OCI-LY3 (cell line): ENCODE data around the gene NIPAL3.

Experiments used
- EZH2phosphoT487 ChIP-seq: fragments of 200-600 bp; shearing (Covaris generic); IDR thresholded peaks from 2 replicates; pipeline ENCODE4 v1.6.1; 2018; ENCODE audit warnings: antibody characterized with exemption, mixed run types, low read depth
- TF ChIP-seq, protein P1 (sequence below): fragments of 200-600, 300-600 bp; sonication (generic); IDR thresholded peaks from 2 replicates; pipeline ENCODE4 v1.5.1; 2014; ENCODE audit warnings: antibody characterized with exemption, low read length, low read depth

DNA sequence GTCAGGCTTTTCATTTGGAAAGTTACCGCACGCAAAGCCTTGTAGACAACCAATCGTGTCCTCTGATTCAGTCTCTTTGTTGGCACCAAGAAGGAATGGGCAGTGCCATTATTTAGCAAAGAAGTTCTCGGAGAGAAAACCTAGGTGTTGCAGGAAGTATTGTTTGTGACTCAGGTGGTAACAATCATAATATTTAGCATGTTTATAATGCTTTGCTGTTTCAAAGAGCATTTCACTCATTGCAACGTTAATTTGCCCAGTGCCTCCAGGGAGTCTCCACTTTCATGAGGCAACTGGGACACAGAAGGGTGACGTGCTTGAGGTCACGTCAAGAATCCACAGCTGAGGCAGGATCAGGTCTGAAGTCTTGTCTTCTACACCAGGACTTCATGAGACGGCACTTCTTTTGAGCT, 33.4 kb upstream of the NIPAL3 start:
- TF ChIP-seq, protein P1, sequence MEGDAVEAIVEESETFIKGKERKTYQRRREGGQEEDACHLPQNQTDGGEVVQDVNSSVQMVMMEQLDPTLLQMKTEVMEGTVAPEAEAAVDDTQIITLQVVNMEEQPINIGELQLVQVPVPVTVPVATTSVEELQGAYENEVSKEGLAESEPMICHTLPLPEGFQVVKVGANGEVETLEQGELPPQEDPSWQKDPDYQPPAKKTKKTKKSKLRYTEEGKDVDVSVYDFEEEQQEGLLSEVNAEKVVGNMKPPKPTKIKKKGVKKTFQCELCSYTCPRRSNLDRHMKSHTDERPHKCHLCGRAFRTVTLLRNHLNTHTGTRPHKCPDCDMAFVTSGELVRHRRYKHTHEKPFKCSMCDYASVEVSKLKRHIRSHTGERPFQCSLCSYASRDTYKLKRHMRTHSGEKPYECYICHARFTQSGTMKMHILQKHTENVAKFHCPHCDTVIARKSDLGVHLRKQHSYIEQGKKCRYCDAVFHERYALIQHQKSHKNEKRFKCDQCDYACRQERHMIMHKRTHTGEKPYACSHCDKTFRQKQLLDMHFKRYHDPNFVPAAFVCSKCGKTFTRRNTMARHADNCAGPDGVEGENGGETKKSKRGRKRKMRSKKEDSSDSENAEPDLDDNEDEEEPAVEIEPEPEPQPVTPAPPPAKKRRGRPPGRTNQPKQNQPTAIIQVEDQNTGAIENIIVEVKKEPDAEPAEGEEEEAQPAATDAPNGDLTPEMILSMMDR: no peak
- TF ChIP-seq EZH2phosphoT487: no peak
